ENCODE measurements around the gene PGGHG. TPM values are rescaled to one million over a fixed set of nuclear protein-coding genes. Genes with fewer than 3 reads are reported as not detected.

PGGHG gene
- total RNA-seq, 2 experiments from 2014 or later = 670 to 671 TPM

- peak; percentile 30 for ATAC-seq (ENCODE audit: poor library complexity)
- peak in 6 of 14 experiments; percentile 1 to 61 (median 46) for DNase-seq
- Histone ChIP-seq H3K4me3 (ENCODE audit: low read length) (peak overlapping the region; percentile 53), H3K36me3 (ENCODE audit: insufficient read depth, low read length) (no peaks in the 10 kb centered on the region), H3K4me1 (ENCODE audit: insufficient read depth, low read length) (peaks cover 56% of the 10 kb centered on the region), H3K27me3 (ENCODE audit: control insufficient read depth in 1 of 2, insufficient read depth in 2 of 2, low read length in 2 of 2) (peaks cover 10 to 18% of the 10 kb centered on the region in 2 experiments), H3K27ac (ENCODE audit: low read depth in 1 of 2, low read length in 2 of 2) (no peak overlapping the region), H3K9me3 (ENCODE audit: control insufficient read depth in 1 of 2, insufficient read depth in 1 of 2, low read length in 2 of 2) (no peaks in the 10 kb centered on the region)
- Mint-ChIP-seq H3K27ac (peak overlapping the region; percentile 81), H3K36me3 (ENCODE audit: low read depth) (peaks cover 15% of the 10 kb centered on the region), H3K4me1 (ENCODE audit: low read depth) (peaks cover 61% of the 10 kb centered on the region), H3K27me3 (peaks cover 12% of the 10 kb centered on the region), H3K4me3 (peak overlapping the region; percentile 86), H3K9me3 (no peaks in the 10 kb centered on the region)
- intact Hi-C loops (cut with DNase I, micrococcal nuclease) = loop anchor here in 1 of 2 experiments (2.0 kb wide), 1 partner anchor 27 kb away; no protein-coding TSS in a partner anchor
- no peak for TF ChIP-seq CTCF (IDR thresholded peaks at IDR 0.05)
- ChIA-PET CTCF (interaction anchor here (1.2 to 3.3 kb wide), 5 partner anchors 8 to 37 kb away, joined by 3 to 29 read pairs (median 5); no protein-coding TSS in a partner anchor), POLR2A (interaction anchor here (0.9 to 9.1 kb wide), 14 partner anchors 10 to 170 kb away, joined by 3 to 185 read pairs (median 6); partner anchors contain the start of genes BET1L, IFITM5, PGGHG and RIC8A)
These were observed 9.6 kb upstream of the PGGHG start for GRCh38 chr11:279040-279965.

- Mint-ChIP-seq H3K4me3 (peak overlapping the region; percentile 92), H3K27ac (peak overlapping the region; percentile 81), H3K4me1 (ENCODE audit: low read depth) (peaks cover 61% of the 10 kb centered on the region), H3K27me3 (peaks cover 12% of the 10 kb centered on the region), H3K9me3 (no peaks in the 10 kb centered on the region), H3K36me3 (ENCODE audit: low read depth) (peaks cover 15% of the 10 kb centered on the region)
- CTCF ChIA-PET = interaction anchor here (1.1 to 3.3 kb wide), 6 partner anchors 9 to 37 kb away, joined by 3 to 29 read pairs (median 4); no protein-coding TSS in a partner anchor
- no peak for TF ChIP-seq CTCF (IDR thresholded peaks at IDR 0.05)
- H3K27me3 ChIP-seq (ENCODE audit: control insufficient read depth in 1 of 2, insufficient read depth in 2 of 2, low read length in 2 of 2) = peaks cover 10 to 18% of the 10 kb centered on the region in 2 experiments
- ATAC-seq (ENCODE audit: poor library complexity) (peak; percentile 69), DNase-seq (peak in 10 of 14 experiments; percentile 37 to 78 (median 51))
- POLR2A ChIA-PET = interaction anchor here (0.8 to 9.1 kb wide), 15 partner anchors 9 to 226 kb away, joined by 3 to 185 read pairs (median 6); partner anchors contain the start of genes BET1L, PGGHG, RIC8A and RNH1
- peaks cover 56% of the 10 kb centered on the region for H3K4me1 ChIP-seq (ENCODE audit: insufficient read depth, low read length)
- H3K36me3 ChIP-seq (ENCODE audit: insufficient read depth, low read length) = no peaks in the 10 kb centered on the region
- H3K4me3 ChIP-seq (ENCODE audit: low read length) = peak overlapping the region; percentile 53
- intact Hi-C loops (cut with DNase I, micrococcal nuclease) = loop anchor here (1.0 to 2.0 kb wide), 2 partner anchors 8 to 27 kb away; no protein-coding TSS in a partner anchor
- H3K9me3 ChIP-seq (ENCODE audit: control insufficient read depth in 1 of 2, insufficient read depth in 1 of 2, low read length in 2 of 2) = no peaks in the 10 kb centered on the region
- H3K27ac ChIP-seq (ENCODE audit: low read depth in 1 of 2, low read length in 2 of 2) = peak overlapping the region in 1 of 2 donors; percentile 4
These were observed 8.8 kb upstream of the PGGHG start for GRCh38 chr11:279966-280705.
